Frontal cortex (tissue), 4 donors: Measurements from ENCODE around the gene DIPK1B. TPM values are rescaled to one million over a fixed set of nuclear protein-coding genes. Genes with fewer than 3 reads are reported as not detected.
A peak's percentile ranks its signal among the peaks of the same experiment; 100 is the strongest.

Experiments used
- DNase-seq, 2 donors: peaks; one replicate each; pipeline ENCODE4 v3.0.0; 2012; ENCODE audit warnings: low spot score in 2 of 2
- FAIRE-seq: peaks from 2 replicates; lab custom pipeline; 2012; peaks lifted over from hg19 to GRCh38; lab: Jason Lieb, UNC
- total RNA-seq: library from RNA; depleted of rRNA; stranded (reverse); fragments of >200 nt; gene quantifications from one replicate; pipeline ENCODE4 v1.2.3, GENCODE V29; 2014
- donor health status: control.
- donor health status: control.
- donor health status: control.

DIPK1B gene
- total RNA-seq, 1 donor from 2014 or later: 26.9 TPM

GRCh38 chr9:136728548-136729123 lies 16.3 kb downstream of the DIPK1B start:
- DNase-seq: no peak
- no peak for FAIRE-seq

DNA sequence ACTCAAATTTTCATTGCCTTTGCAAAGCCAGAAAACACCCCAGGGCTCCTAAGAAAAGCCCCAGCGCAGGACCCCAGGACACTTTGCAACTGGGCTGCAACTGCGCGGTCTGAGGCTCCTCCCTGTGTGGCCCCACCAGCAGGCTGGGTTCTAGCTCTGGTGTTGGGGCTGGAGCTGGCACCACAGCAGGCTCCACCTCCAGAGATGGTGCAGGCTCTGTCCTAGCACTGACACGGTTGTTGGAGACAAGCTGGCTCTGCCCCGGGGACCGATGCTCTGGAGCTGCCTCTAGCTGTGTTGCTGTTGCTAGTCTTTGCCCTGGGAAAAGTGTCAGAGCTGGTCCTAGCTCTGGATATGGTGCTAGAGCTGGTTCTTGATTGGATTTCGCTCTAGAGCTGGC lies 16.8 kb downstream of the DIPK1B start:
- FAIRE-seq (no peak), DNase-seq (no peak)

DNA sequence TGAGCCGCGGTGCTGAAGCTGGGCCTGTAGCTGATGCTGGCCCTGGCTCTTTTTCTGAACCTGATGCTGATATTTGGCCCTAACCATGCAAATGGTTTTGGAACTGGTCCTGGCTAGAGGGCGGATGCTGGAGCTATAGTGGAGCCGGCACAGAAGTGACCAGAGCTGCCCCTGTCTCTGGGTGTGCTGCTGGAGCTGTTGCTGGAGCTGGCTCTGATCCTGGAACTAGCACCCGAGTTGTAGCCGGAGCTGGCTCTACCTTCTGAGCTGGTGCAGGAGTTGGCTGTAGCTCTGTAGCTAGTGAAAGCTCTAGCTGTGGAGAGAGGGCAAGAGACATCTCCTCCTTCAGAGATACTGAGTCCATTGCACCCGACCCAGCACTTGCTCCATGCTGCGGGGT lies 17.6 kb downstream of the DIPK1B start:
- FAIRE-seq: no peak
- no peak for DNase-seq

- no peak for DNase-seq
- no peak for FAIRE-seq
Observed at GRCh38 chr9:136732444-136733178, 20.2 kb downstream of the DIPK1B start.

DNA sequence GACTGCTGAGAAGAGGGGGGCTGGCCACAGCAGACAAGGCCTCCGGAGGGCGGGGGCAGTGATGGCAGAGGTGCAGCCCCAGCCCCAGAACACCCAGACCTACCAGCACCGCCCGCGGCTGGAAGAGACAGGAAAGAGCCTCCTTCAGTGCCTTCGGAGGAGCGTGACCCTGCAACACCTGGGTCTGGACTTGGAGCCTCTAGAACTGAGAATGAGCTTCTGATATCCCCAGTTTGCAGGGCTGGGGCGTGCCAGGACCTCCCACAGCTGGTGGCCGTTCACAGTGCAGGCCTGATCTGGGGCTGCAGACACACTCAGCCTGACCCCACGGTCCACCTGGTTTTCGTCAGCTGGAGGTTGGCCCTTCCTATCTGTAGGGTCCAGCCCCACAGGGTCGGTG lies 21.2 kb downstream of the DIPK1B start:
- FAIRE-seq: no peak

DNA sequence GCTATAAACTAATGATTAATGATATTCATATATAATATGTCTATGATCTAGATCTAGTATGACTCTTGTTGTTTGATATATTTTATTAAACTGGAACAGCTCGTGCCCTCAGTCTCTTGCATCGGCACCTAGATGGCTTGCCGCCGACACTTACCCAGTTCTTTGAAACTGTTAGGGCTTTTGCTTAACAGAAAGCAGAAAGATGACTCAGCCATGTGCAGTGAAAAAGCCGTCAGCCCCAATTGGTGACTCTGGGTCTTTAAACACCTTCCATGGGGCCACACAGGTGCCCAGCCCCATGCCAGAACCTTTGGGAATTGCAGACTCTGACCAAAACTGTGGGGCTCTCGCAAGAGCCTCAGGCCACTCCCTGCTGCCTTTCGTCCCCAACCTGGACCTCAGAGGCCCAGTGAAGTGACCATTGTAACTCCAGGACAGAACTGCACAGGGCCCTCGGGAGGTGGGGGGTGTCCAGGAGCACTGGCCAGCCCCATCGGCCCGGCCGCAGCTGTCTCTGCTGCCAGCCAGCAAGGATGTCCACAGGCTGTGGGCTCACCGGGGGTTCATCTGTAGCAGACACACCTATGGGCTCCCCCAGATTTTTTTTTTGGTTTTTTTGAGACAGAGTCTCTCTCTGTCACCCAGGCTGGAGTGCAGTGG lies 22.6 kb downstream of the DIPK1B start:
- DNase-seq (no peak), FAIRE-seq (no peak)

More for the DNA sequence above, 21.2 kb downstream of the DIPK1B start:
- DNase-seq: no peak

- FAIRE-seq: no peak
- no peak for DNase-seq
Observed at GRCh38 chr9:136735812-136736480, 23.6 kb downstream of the DIPK1B start.

GRCh38 chr9:136738960-136739359 lies 26.6 kb downstream of the DIPK1B start:
- FAIRE-seq (no peak), DNase-seq (no peak)

DNA sequence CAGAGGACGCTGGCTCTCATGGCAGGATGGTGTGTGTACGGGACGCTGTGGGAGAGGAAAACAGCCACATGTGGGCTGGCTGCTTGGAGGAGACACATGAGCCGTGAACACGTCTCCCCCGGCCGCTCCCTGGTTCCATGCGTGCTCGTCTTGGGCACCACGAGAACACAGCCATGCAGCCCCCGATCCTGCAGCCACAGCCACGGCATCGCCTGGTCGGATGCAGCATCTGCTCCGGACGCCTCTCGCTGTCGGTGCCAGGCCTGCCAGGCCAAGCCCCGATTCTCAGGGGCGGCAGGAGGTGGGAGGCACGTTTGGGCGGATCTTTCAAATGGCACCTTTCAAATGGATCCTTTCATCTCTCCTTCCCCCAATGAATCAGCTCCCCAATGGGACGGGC lies 27.1 kb downstream of the DIPK1B start:
- DNase-seq (no peak), FAIRE-seq (no peak)

DNA sequence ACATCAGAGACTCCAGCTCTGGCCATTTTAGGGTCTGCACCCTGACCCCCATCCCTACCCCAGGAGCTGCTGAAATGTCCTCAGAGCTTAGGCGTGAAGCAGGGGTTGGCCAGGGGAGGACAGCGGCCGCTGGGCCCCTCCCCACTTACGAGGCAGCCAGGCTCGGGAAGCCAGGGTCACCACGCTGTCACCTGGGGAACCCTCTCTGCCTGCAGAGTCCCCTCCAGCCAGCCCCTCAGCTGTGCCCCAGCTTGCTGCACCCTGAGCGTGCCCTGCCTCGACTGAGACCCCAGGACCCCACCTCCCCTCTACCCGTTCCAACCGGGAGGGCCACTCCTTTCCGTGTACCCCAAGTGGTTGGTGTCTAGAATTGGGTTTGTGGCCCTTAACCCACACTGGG lies 27.7 kb downstream of the DIPK1B start:
- FAIRE-seq: no peak
- DNase-seq: no peak

DNA sequence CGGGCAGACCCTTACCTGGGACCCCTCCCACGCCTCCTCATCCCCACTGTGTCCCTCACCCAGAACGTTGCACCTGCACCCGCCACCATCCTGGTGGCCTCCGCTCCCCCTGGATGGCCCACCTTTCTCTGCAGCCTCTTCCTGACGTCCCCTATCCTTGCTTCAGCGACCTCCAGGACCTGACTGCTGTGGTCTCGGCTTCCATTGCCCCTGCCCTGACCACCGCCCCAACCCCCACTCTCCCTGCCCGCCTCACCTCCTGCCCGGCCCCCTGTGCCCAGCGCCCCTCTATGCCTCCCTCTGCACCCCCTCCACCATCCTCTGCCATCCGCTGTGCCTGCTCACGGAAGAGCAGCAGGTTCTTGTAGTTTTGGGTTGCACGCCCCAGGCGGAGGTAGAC lies 28.1 kb downstream of the DIPK1B start:
- FAIRE-seq: no peak

GRCh38 chr9:136740971-136741882 lies 28.9 kb downstream of the DIPK1B start:
- no peak for FAIRE-seq
- DNase-seq: peak; percentile 72 to 75

More for the DNA sequence above, 28.1 kb downstream of the DIPK1B start:
- no peak for DNase-seq

DNA sequence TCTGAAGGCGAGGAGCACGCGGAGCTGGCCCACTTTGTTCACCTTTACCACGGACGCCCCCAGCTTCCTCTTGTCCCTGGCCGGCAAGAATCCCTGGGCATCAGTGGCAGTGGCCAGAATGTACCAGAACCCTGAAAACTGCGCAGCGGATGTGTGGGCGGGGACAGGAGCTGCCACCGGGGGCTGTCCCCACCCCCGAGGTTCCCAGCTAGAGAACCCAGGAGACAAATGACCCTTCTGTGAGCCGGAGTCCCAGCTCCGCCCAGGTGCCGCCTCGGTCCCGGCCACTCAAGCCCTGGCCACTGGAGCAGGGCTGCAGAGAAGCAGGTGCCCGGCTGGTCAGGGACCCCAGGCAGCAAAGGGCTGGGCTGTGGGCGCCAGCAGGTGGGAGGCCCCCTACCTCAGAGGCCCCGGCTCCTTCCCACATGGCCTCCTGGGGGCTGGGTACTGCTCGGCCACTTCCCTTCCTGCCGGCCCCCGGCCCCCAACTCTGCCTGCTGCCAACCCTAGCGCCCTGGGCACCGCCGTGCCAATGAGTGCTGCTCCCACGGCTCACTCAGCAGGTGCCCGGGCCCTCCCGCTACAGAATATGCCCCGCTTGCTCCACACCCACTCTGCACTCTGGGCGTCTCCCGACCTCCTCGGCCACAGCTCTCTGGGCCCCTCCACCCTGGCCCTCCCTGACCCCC lies 29.7 kb downstream of the DIPK1B start:
- DNase-seq: no peak
- no peak for FAIRE-seq

- FAIRE-seq: no peak
- DNase-seq: no peak
Observed at GRCh38 chr9:136742591-136743391, 30.4 kb downstream of the DIPK1B start, which contains the start of gene LCN10. LCN10 (minus strand) TSS chr9:136742940; CDS start chr9:136742903, 37 bp downstream.

DNA sequence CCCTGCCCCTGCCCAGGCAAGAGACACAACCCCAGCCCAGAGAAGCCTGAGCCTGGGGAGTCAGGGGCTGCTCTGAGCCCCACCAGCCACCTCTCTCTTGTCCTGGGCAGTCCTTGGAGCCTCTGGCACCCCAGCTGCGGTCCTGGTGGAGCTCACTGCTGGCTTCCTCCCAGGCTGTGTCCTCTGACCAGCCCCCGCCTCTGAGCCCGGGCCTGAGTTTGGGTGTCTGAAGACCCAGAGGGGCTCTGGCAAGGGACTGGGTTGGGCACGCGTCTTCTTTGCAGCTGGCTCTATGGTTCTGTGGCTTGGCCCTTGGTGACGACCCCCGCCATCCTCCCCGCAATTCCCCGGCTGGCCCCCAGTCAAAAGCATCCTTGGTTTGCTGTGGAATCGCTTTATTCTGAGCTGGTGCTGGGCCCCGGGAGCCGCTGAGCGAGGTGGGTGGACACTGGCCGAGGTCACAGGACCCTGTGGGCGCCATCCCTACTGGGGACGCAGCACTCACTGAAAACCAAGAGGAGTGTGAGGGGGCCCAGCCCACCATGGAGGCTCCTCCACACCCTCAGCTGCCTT lies 31.4 kb downstream of the DIPK1B start:
- no peak for DNase-seq

GRCh38 chr9:136744773-136745172 lies 32.4 kb downstream of the DIPK1B start:
- DNase-seq (no peak), FAIRE-seq (no peak)

More for the DNA sequence above, 31.4 kb downstream of the DIPK1B start:
- no peak for FAIRE-seq

DNA sequence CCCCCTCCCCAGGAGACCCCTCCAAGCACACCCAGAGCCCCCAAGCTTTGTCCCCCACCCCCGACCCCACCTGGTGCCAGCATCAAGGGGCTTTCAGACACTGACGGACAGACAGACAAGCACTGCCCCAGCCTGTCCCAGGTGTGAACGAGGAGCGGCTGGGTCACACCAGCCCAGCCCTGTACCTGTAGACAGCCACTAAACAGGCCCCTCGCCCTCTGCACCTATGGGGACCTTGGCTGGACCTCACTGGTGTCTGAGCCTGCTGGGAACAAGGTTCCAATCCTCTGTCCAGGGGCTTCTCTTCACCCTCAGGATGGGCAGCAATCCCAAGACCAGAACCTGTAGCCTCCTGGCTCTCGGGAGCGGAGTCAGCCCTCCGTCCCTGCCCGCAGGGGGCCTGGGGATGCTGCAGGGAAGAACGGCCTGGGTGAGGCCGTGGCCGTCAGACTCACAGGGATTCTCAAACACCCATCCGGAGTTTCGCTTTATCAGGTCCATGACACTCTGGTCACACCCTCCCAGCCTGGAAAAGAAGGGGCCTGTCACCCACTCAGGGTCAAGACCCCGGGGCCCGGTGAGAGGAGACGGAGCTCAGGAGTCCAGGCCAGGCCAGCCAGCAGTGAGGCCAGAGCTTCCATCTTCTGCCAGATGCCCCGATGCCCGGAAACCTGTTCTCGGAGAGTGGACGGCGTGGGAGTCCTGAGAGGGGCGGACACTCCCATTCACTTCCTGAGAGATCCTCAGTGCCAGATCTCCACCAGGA lies 33.2 kb downstream of the DIPK1B start:
- no peak for FAIRE-seq
- DNase-seq: no peak
